Spleen (tissue), 7 donors: ENCODE results near the gene RAB43.
A peak's percentile ranks its signal among the peaks of the same experiment; 100 is the strongest.

Experiments used
- CTCF ChIP-seq, 11 experiments: fragments of 200-600 bp in 7 of 11; fragments of 450-650 bp in 4 of 11; sonication (generic) in 4 of 11; IDR thresholded peaks in 8 of 11; conservative IDR thresholded peaks in 3 of 11; 1 replicate in 7 of 11; 2 replicates in 4 of 11; pipeline versions ENCODE4 v1.4.0 to v1.8.0; 2016 to 2021; ENCODE audit warnings: antibody characterized with exemption in 11 of 11, inconsistent platforms in 4 of 11, mild to moderate bottlenecking in 1 of 11
- POLR2A ChIP-seq, 3 donors: fragments of 450-650 bp; IDR thresholded peaks; one replicate each; pipeline ENCODE4 v1.5.1; 2017; ENCODE audit warnings: antibody characterized with exemption in 3 of 3, mild to moderate bottlenecking in 1 of 3
- POLR2AphosphoS5 ChIP-seq, 3 donors: sonication (generic); formaldehyde crosslinking; IDR thresholded peaks; one replicate each; pipeline ENCODE4 v1.5.1; 2017; ENCODE audit warnings: antibody characterized with exemption in 3 of 3
- donor health status: DM: no; HTN: no; CAD: no; lungs with moderate emphysema.
- donor health status: DM: no; HTN: no; CAD: no.
- donor health status: DM: no; HTN: no; CAD: no.

- TF ChIP-seq POLR2AphosphoS5 (IDR thresholded peaks at IDR 0.05) (peak in 1 of 3 donors; percentile 23), CTCF (IDR thresholded peaks at IDR 0.05 in 8 of 11, conservative IDR thresholded peaks at IDR 0.05 in 3 of 11) (no peak), POLR2A (IDR thresholded peaks at IDR 0.05) (no peak)
Measured at GRCh38 chr3:129112308-129113052, 9.1 kb downstream of the RAB43 start.
